PC-3 (cell line): ENCODE measurements around the gene PCYT2. TPM values are rescaled to one million over a fixed set of nuclear protein-coding genes. Genes with fewer than 3 reads are reported as not detected.

Source experiments
- ATAC-seq: fragments of 200-7000 bp; cut with Tn5 transposase; 2 replicates; pipeline ENCODE4 v1.9.1; 2020; ENCODE audit warnings: mild to moderate bottlenecking, moderate library complexity
- BruUV-seq: library from RNA; stranded (reverse); fragments of 400-500 nt; replicated peaks from 2 replicates; lab custom pipeline; 2021; lab: Mats Ljungman, UMichigan
- CTCF ChIA-PET: fragments of 300-600 bp; sonication (Branson Sonifier 250); formaldehyde crosslinking; loops from one replicate; lab custom pipeline; 2022; ENCODE audit warnings: antibody characterized with exemption; lab: Charles Lee
- POLR2A ChIA-PET: fragments of 300-600 bp; sonication (Branson Sonifier 250); formaldehyde crosslinking; loops from one replicate; lab custom pipeline; 2022; ENCODE audit warnings: antibody characterized with exemption; ENCODE audit not compliant: unreplicated experiment; lab: Charles Lee
- DNase-seq: peaks from one replicate; pipeline ENCODE4 v3.0.0-alpha.2; 2015
- H2AFZ ChIP-seq: fragments of 300-600 bp; sonication (generic); 2 replicates; pipeline ENCODE4 v1.6.0; 2016; ENCODE audit warnings: antibody characterized with exemption, low read length
- H3F3A ChIP-seq: fragments of 300-600 bp; sonication (generic); one replicate; pipeline ENCODE4 v1.6.0; 2017; ENCODE audit warnings: antibody characterized with exemption, low read length, control low read depth, mild to moderate bottlenecking; ENCODE audit not compliant: unreplicated experiment
- H3K27ac ChIP-seq: fragments of 300-600 bp; sonication (generic); 2 replicates; pipeline ENCODE4 v1.5.1; 2016; ENCODE audit warnings: mild to moderate bottlenecking, low read length
- H3K27me3 ChIP-seq: fragments of 300-600 bp; sonication (generic); 2 replicates; pipeline ENCODE4 v1.6.1; 2016; ENCODE audit warnings: low read length, mixed read lengths
- H3K36me3 ChIP-seq: fragments of 300-600 bp; sonication (generic); 2 replicates; pipeline ENCODE4 v1.6.1; 2016; ENCODE audit warnings: low read depth, mixed run types, low read length, mixed read lengths
- H3K4me1 ChIP-seq: fragments of 300-600 bp; sonication (generic); 2 replicates; pipeline ENCODE4 v1.5.1; 2016; ENCODE audit warnings: low read length; ENCODE audit not compliant: insufficient read depth
- H3K4me2 ChIP-seq: fragments of 300-600 bp; sonication (generic); 2 replicates; pipeline ENCODE4 v1.6.0; 2016; ENCODE audit warnings: low read length
- H3K4me3 ChIP-seq: fragments of 300-600 bp; sonication (generic); 2 replicates; pipeline ENCODE4 v1.5.1; 2016; ENCODE audit warnings: mild to moderate bottlenecking, low read length, mixed read lengths
- H3K79me2 ChIP-seq: fragments of 300-600 bp; sonication (generic); 2 replicates; pipeline ENCODE4 v1.6.1; 2017; ENCODE audit warnings: low read length, mixed read lengths
- H3K9ac ChIP-seq: fragments of 300-600 bp; sonication (generic); 2 replicates; pipeline ENCODE4 v1.6.0; 2016; ENCODE audit warnings: mild to moderate bottlenecking, low read length
- H3K9me2 ChIP-seq: fragments of 300-600 bp; sonication (generic); replicated peaks from 2 replicates; pipeline ENCODE4 v1.6.1; 2016; ENCODE audit warnings: mixed run types, low read length, mixed read lengths
- H3K9me3 ChIP-seq: fragments of 300-600 bp; sonication (generic); 2 replicates; pipeline ENCODE4 v1.6.1; 2016; ENCODE audit warnings: low read length, mixed read lengths
- H4K20me1 ChIP-seq: fragments of 300-600 bp; sonication (generic); 2 replicates; pipeline ENCODE4 v1.6.1; 2016; ENCODE audit warnings: low read length, mixed read lengths
- CTCF ChIP-seq: fragments of 300-600 bp; sonication (generic); conservative IDR thresholded peaks from 2 replicates; pipeline ENCODE4 v1.5.1; 2017; ENCODE audit warnings: antibody characterized with exemption, low read depth, mild to moderate bottlenecking, low read length
- EZH2 ChIP-seq: fragments of 300-600 bp; sonication (generic); IDR thresholded peaks from one replicate; pipeline ENCODE4 v1.6.1; 2017; ENCODE audit warnings: antibody characterized with exemption, mild to moderate bottlenecking, low read length; ENCODE audit not compliant: unreplicated experiment
- EZH2phosphoT487 ChIP-seq: fragments of 300-600 bp; sonication (generic); IDR thresholded peaks from 2 replicates; pipeline ENCODE4 v1.6.1; 2018; ENCODE audit warnings: mild to moderate bottlenecking, antibody characterized with exemption, low read length, borderline replicate concordance
- intact Hi-C: fragments of 100-400 bp; cut with micrococcal nuclease; formaldehyde crosslinking; loops from 2 replicates; pipeline ENCODE4 v1.9.0; 2023
- total RNA-seq: library from RNA; depleted of rRNA; stranded (reverse); fragments of >200 nt; gene quantifications from 2 replicates; pipeline ENCODE4 v1.2.3, GENCODE V29; 2014

The PCYT2 gene
- total RNA-seq, 1 experiment from 2014 or later: 33.3 TPM

- H3K36me3 ChIP-seq: no peaks in the 10 kb centered on the region
- H3K9ac ChIP-seq: no peak overlapping the region
- no peaks in the 10 kb centered on the region for H4K20me1 ChIP-seq
- H3K27me3 ChIP-seq: no peaks in the 10 kb centered on the region
- TF ChIP-seq EZH2phosphoT487: no peak
- no peak for TF ChIP-seq EZH2
- TF ChIP-seq CTCF: no peak
- H3K9me3 ChIP-seq: no peaks in the 10 kb centered on the region
- ATAC-seq (no peak), DNase-seq (no peak)
- H3K27ac ChIP-seq: no peak overlapping the region
- H3K4me3 ChIP-seq: no peak overlapping the region
- CTCF ChIA-PET: no interaction called here
- H3F3A ChIP-seq: no peaks in the 10 kb centered on the region
- H3K4me1 ChIP-seq: no peaks in the 10 kb centered on the region
- no TSS peak for BruUV-seq
- H3K9me2 ChIP-seq: no peaks in the 10 kb centered on the region
- no peak overlapping the region for H2AFZ ChIP-seq
- no peaks in the 10 kb centered on the region for H3K79me2 ChIP-seq
- H3K4me2 ChIP-seq: no peak overlapping the region
- intact Hi-C loops: no loop called here
- POLR2A ChIA-PET: no interaction called here
These were observed 40.8 kb upstream of the PCYT2 start for GRCh38 chr17:81951785-81952684.

GRCh38 chr17:81950501-81950900, 39.3 kb upstream of the PCYT2 start:
- Histone ChIP-seq H2AFZ (no peak overlapping the region), H3K4me2 (no peak overlapping the region), H3K27me3 (no peaks in the 10 kb centered on the region), H3K27ac (no peak overlapping the region), H4K20me1 (no peaks in the 10 kb centered on the region), H3F3A (no peaks in the 10 kb centered on the region), H3K9me2 (no peaks in the 10 kb centered on the region), H3K4me3 (no peak overlapping the region), H3K36me3 (no peaks in the 10 kb centered on the region), H3K9ac (no peak overlapping the region), H3K4me1 (no peaks in the 10 kb centered on the region), H3K9me3 (no peaks in the 10 kb centered on the region), H3K79me2 (no peaks in the 10 kb centered on the region)
- no peak for ATAC-seq
- TF ChIP-seq CTCF (no peak), EZH2phosphoT487 (no peak), EZH2 (no peak)
- ChIA-PET POLR2A (interaction anchor here (0.6 kb wide), 1 partner anchor 215 kb away, joined by 10 read pairs; no protein-coding TSS in a partner anchor), CTCF (no interaction called here)
- intact Hi-C loops: no loop called here
- BruUV-seq: no TSS peak
- no peak for DNase-seq
